ENCODE results near the gene TLCD2. TPM values are rescaled to one million over a fixed set of nuclear protein-coding genes. Genes with fewer than 3 reads are reported as not detected.

Gene TLCD2
- total and polyA plus RNA-seq, 9 of the 15 experiments (the other 6 are each of a cell fraction or from before 2014, with no cell fraction given): 0.10 to 0.89 (median 0.58) TPM

DNA sequence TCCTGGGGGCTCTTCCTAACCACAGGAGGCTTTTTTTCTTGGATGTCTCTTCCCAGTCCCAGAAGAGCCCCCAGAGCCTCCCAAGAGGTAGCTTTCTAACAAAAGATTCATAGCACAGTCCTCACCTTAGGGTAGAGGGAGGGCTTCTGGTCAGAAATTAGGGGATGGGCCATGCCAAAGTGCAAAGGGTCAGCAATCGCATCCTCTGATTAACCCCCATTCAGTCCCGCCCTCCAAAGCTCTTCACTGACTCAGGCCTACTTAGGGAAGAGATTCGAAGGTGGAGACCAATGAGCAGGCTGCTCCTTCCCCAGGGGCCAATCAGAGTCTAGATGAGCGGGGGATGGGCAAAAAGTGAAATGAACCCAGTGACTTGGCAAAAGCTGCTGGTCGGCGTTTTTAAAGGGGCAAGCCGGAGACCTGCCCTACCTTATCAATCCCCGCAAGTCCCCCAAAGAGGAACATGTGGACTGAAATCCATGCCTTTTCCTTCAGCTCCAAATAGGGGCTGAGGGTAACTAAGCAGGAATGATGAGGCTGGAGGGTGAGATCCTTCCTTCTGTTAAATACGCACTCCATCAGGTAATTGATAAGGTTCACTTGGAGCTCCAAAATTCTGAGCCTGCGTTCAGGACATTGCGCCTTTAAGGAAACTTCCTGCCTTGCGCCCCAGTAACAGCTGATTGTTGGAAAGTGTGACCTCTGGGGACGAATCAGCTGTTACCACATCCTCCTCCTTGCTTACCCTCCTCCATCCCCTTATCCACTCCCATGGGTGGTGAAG, 6.9 kb upstream of the TLCD2 start (continued):
- TF ChIP-seq, protein P1, sequence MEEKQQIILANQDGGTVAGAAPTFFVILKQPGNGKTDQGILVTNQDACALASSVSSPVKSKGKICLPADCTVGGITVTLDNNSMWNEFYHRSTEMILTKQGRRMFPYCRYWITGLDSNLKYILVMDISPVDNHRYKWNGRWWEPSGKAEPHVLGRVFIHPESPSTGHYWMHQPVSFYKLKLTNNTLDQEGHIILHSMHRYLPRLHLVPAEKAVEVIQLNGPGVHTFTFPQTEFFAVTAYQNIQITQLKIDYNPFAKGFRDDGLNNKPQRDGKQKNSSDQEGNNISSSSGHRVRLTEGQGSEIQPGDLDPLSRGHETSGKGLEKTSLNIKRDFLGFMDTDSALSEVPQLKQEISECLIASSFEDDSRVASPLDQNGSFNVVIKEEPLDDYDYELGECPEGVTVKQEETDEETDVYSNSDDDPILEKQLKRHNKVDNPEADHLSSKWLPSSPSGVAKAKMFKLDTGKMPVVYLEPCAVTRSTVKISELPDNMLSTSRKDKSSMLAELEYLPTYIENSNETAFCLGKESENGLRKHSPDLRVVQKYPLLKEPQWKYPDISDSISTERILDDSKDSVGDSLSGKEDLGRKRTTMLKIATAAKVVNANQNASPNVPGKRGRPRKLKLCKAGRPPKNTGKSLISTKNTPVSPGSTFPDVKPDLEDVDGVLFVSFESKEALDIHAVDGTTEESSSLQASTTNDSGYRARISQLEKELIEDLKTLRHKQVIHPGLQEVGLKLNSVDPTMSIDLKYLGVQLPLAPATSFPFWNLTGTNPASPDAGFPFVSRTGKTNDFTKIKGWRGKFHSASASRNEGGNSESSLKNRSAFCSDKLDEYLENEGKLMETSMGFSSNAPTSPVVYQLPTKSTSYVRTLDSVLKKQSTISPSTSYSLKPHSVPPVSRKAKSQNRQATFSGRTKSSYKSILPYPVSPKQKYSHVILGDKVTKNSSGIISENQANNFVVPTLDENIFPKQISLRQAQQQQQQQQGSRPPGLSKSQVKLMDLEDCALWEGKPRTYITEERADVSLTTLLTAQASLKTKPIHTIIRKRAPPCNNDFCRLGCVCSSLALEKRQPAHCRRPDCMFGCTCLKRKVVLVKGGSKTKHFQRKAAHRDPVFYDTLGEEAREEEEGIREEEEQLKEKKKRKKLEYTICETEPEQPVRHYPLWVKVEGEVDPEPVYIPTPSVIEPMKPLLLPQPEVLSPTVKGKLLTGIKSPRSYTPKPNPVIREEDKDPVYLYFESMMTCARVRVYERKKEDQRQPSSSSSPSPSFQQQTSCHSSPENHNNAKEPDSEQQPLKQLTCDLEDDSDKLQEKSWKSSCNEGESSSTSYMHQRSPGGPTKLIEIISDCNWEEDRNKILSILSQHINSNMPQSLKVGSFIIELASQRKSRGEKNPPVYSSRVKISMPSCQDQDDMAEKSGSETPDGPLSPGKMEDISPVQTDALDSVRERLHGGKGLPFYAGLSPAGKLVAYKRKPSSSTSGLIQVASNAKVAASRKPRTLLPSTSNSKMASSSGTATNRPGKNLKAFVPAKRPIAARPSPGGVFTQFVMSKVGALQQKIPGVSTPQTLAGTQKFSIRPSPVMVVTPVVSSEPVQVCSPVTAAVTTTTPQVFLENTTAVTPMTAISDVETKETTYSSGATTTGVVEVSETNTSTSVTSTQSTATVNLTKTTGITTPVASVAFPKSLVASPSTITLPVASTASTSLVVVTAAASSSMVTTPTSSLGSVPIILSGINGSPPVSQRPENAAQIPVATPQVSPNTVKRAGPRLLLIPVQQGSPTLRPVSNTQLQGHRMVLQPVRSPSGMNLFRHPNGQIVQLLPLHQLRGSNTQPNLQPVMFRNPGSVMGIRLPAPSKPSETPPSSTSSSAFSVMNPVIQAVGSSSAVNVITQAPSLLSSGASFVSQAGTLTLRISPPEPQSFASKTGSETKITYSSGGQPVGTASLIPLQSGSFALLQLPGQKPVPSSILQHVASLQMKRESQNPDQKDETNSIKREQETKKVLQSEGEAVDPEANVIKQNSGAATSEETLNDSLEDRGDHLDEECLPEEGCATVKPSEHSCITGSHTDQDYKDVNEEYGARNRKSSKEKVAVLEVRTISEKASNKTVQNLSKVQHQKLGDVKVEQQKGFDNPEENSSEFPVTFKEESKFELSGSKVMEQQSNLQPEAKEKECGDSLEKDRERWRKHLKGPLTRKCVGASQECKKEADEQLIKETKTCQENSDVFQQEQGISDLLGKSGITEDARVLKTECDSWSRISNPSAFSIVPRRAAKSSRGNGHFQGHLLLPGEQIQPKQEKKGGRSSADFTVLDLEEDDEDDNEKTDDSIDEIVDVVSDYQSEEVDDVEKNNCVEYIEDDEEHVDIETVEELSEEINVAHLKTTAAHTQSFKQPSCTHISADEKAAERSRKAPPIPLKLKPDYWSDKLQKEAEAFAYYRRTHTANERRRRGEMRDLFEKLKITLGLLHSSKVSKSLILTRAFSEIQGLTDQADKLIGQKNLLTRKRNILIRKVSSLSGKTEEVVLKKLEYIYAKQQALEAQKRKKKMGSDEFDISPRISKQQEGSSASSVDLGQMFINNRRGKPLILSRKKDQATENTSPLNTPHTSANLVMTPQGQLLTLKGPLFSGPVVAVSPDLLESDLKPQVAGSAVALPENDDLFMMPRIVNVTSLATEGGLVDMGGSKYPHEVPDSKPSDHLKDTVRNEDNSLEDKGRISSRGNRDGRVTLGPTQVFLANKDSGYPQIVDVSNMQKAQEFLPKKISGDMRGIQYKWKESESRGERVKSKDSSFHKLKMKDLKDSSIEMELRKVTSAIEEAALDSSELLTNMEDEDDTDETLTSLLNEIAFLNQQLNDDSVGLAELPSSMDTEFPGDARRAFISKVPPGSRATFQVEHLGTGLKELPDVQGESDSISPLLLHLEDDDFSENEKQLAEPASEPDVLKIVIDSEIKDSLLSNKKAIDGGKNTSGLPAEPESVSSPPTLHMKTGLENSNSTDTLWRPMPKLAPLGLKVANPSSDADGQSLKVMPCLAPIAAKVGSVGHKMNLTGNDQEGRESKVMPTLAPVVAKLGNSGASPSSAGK (IDR thresholded peaks at IDR 0.05): peak; percentile 60; the same call in 1 of the 2 replicates
- TF ChIP-seq, protein P2, sequence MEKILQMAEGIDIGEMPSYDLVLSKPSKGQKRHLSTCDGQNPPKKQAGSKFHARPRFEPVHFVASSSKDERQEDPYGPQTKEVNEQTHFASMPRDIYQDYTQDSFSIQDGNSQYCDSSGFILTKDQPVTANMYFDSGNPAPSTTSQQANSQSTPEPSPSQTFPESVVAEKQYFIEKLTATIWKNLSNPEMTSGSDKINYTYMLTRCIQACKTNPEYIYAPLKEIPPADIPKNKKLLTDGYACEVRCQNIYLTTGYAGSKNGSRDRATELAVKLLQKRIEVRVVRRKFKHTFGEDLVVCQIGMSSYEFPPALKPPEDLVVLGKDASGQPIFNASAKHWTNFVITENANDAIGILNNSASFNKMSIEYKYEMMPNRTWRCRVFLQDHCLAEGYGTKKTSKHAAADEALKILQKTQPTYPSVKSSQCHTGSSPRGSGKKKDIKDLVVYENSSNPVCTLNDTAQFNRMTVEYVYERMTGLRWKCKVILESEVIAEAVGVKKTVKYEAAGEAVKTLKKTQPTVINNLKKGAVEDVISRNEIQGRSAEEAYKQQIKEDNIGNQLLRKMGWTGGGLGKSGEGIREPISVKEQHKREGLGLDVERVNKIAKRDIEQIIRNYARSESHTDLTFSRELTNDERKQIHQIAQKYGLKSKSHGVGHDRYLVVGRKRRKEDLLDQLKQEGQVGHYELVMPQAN (IDR thresholded peaks at IDR 0.05; ENCODE audit: borderline replicate concordance): peak; percentile 77
- TF ChIP-seq DACH1 (IDR thresholded peaks at IDR 0.05; ENCODE audit: partially characterized antibody) (peak; percentile 100), ZNF146 (CRISPR knock-in tag; IDR thresholded peaks at IDR 0.05; ENCODE audit: unreplicated experiment) (no peak), SIRT6 (IDR thresholded peaks at IDR 0.05; ENCODE audit: low read depth, low read length) (no peak), TCF3 (CRISPR knock-in tag; IDR thresholded peaks at IDR 0.05) (no peak), RFX5 (IDR thresholded peaks at IDR 0.05; ENCODE audit: low read depth, low read length) (peak; percentile 91), SNIP1 (IDR thresholded peaks at IDR 0.05; ENCODE audit: low read depth) (peak; percentile 97), FOXM1 (IDR thresholded peaks at IDR 0.05; ENCODE audit: low read depth) (peak; percentile 90), FOXM1 (CRISPR knock-in tag; IDR thresholded peaks at IDR 0.05; ENCODE audit: low read depth) (no peak), ZNF77 (CRISPR knock-in tag; IDR thresholded peaks at IDR 0.05) (no peak), ETV6 (IDR thresholded peaks at IDR 0.05; ENCODE audit: borderline replicate concordance in 1 of 2, low read depth in 2 of 2, low read length in 1 of 2) (no peak), ETV6 (CRISPR knock-in tag; IDR thresholded peaks at IDR 0.05; ENCODE audit: borderline replicate concordance) (no peak), POLR2B (IDR thresholded peaks at IDR 0.05; ENCODE audit: low read depth, partially characterized antibody) (peak; percentile 61)
- TF ChIP-seq, protein P3, sequence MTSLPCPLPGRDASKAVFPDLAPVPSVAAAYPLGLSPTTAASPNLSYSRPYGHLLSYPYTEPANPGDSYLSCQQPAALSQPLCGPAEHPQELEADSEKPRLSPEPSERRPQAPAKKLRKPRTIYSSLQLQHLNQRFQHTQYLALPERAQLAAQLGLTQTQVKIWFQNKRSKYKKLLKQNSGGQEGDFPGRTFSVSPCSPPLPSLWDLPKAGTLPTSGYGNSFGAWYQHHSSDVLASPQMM (CRISPR knock-in tag; IDR thresholded peaks at IDR 0.05): no peak
